ENCODE data around the gene MAGIX.

The MAGIX gene

DNA sequence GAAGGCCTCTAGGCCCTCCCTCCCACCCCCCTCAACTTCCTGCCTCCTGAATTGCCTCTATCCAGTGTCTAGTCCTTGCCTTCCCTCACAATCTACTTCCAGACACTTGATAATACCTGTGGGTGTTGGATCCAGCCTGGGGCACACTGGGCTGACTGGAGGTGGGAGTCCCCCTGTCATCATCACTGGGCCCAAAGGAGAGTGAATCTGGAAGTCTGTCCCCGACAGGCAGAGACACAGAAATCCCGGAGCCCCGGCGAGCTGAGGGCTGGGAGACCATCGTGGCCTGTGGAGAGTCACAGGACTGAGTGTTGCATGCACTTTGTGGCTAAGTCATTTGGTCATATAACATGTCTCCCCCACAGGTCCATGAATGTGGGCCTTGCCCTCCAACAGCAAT lies 45.8 kb downstream of the MAGIX start:
- TF ChIP-seq ZBTB7A (IDR thresholded peaks at IDR 0.05; ENCODE audit: low read depth), result no peak
- TF ChIP-seq RAD21 (IDR thresholded peaks at IDR 0.05; ENCODE audit: low read depth), result no peak
- no peak for TF ChIP-seq USF1 (IDR thresholded peaks at IDR 0.05)
- TF ChIP-seq TCF12 (IDR thresholded peaks at IDR 0.05; ENCODE audit: low read depth), result no peak
- no peak for TF ChIP-seq EP300 (IDR thresholded peaks at IDR 0.05; ENCODE audit: borderline replicate concordance)
- TF ChIP-seq, protein P1, sequence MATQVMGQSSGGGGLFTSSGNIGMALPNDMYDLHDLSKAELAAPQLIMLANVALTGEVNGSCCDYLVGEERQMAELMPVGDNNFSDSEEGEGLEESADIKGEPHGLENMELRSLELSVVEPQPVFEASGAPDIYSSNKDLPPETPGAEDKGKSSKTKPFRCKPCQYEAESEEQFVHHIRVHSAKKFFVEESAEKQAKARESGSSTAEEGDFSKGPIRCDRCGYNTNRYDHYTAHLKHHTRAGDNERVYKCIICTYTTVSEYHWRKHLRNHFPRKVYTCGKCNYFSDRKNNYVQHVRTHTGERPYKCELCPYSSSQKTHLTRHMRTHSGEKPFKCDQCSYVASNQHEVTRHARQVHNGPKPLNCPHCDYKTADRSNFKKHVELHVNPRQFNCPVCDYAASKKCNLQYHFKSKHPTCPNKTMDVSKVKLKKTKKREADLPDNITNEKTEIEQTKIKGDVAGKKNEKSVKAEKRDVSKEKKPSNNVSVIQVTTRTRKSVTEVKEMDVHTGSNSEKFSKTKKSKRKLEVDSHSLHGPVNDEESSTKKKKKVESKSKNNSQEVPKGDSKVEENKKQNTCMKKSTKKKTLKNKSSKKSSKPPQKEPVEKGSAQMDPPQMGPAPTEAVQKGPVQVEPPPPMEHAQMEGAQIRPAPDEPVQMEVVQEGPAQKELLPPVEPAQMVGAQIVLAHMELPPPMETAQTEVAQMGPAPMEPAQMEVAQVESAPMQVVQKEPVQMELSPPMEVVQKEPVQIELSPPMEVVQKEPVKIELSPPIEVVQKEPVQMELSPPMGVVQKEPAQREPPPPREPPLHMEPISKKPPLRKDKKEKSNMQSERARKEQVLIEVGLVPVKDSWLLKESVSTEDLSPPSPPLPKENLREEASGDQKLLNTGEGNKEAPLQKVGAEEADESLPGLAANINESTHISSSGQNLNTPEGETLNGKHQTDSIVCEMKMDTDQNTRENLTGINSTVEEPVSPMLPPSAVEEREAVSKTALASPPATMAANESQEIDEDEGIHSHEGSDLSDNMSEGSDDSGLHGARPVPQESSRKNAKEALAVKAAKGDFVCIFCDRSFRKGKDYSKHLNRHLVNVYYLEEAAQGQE (IDR thresholded peaks at IDR 0.05; ENCODE audit: low read depth), result no peak
- TF ChIP-seq NFIC (IDR thresholded peaks at IDR 0.05), result no peak
- TF ChIP-seq TEAD4 (IDR thresholded peaks at IDR 0.05), result no peak

- TF ChIP-seq TAF1 (IDR thresholded peaks at IDR 0.05; ENCODE audit: low read depth) (no peak), TCF12 (IDR thresholded peaks at IDR 0.05; ENCODE audit: low read depth) (no peak), YY1 (IDR thresholded peaks at IDR 0.05; ENCODE audit: low read depth) (no peak), RAD21 (IDR thresholded peaks at IDR 0.05; ENCODE audit: low read depth) (no peak), USF1 (IDR thresholded peaks at IDR 0.05) (no peak), EP300 (IDR thresholded peaks at IDR 0.05; ENCODE audit: borderline replicate concordance) (no peak), FOXM1 (IDR thresholded peaks at IDR 0.05; ENCODE audit: borderline replicate concordance, low read depth) (no peak)
Observed at GRCh38 chrX:49209434-49210251, 47.1 kb downstream of the MAGIX start.

- TF ChIP-seq EGR1 (IDR thresholded peaks at IDR 0.05) (no peak), TAF1 (IDR thresholded peaks at IDR 0.05; ENCODE audit: low read depth) (no peak), NFIC (IDR thresholded peaks at IDR 0.05) (no peak), ZBTB7A (IDR thresholded peaks at IDR 0.05; ENCODE audit: low read depth) (no peak), CEBPB (IDR thresholded peaks at IDR 0.05) (no peak), USF1 (IDR thresholded peaks at IDR 0.05) (no peak), TEAD4 (IDR thresholded peaks at IDR 0.05) (no peak), EP300 (IDR thresholded peaks at IDR 0.05; ENCODE audit: borderline replicate concordance) (no peak), RAD21 (IDR thresholded peaks at IDR 0.05; ENCODE audit: low read depth) (no peak), YY1 (IDR thresholded peaks at IDR 0.05; ENCODE audit: low read depth) (no peak), FOXM1 (IDR thresholded peaks at IDR 0.05; ENCODE audit: borderline replicate concordance, low read depth) (no peak), CREB1 (IDR thresholded peaks at IDR 0.05; ENCODE audit: low read depth) (no peak), TCF12 (IDR thresholded peaks at IDR 0.05; ENCODE audit: low read depth) (no peak)
- TF ChIP-seq, protein P1 (IDR thresholded peaks at IDR 0.05; ENCODE audit: low read depth), result no peak
Observed at GRCh38 chrX:49210406-49210805, 47.8 kb downstream of the MAGIX start.

DNA sequence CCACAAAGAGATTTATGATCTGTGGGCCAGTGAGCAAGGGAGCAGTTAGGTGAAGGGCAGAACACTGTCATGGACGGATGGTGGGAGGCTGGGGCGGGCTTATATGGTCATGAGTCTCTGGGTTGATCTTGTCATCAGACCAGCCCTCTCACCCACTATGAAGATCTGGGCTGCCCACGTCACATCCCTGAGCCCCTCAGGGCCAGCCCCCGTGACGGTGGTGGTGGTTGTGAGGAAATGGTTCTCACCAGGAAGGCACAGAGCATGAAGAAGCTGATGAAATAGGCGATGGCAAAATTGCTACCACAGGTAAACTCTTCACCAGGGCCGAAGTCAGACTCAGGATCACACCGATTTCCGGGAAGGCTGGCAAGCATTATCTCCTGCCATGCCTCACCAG lies 48.5 kb downstream of the MAGIX start:
- no peak for TF ChIP-seq FOXM1 (IDR thresholded peaks at IDR 0.05; ENCODE audit: borderline replicate concordance, low read depth)
- TF ChIP-seq USF1 (IDR thresholded peaks at IDR 0.05), result no peak
- TF ChIP-seq CEBPB (IDR thresholded peaks at IDR 0.05), result no peak
- TF ChIP-seq, protein P1 (IDR thresholded peaks at IDR 0.05; ENCODE audit: low read depth), result no peak
- no peak for TF ChIP-seq TEAD4 (IDR thresholded peaks at IDR 0.05)
- TF ChIP-seq YY1 (IDR thresholded peaks at IDR 0.05; ENCODE audit: low read depth), result no peak
- TF ChIP-seq EP300 (IDR thresholded peaks at IDR 0.05; ENCODE audit: borderline replicate concordance), result no peak
- no peak for TF ChIP-seq TAF1 (IDR thresholded peaks at IDR 0.05; ENCODE audit: low read depth)
- TF ChIP-seq ZBTB7A (IDR thresholded peaks at IDR 0.05; ENCODE audit: low read depth), result no peak

All from Ishikawa (cell line).